Ovary (tissue), 3 donors: ENCODE results near the gene TXNDC17.
"Not testable (repeated sequence)": the region's sequence is repeated elsewhere in the genome, so short reads cannot be mapped to it uniquely, and the experiment has no call there.

Source experiments
- EP300 ChIP-seq: sonication (generic); formaldehyde crosslinking; IDR thresholded peaks from one replicate; pipeline ENCODE4 v1.6.1; 2017; ENCODE audit warnings: antibody characterized with exemption
- TF ChIP-seq, protein P1 (sequence below), 3 donors: fragments of 450-650 bp in 2 of 3; fragments of 200-600 bp in 1 of 3; IDR thresholded peaks; one replicate each; pipeline versions ENCODE4 v1.5.1 to v1.8.0; 2016 to 2022; ENCODE audit warnings: antibody characterized with exemption in 3 of 3, mild to moderate bottlenecking in 1 of 3
- donor health status: DM: no; HTN: no; CAD: no.

DNA sequence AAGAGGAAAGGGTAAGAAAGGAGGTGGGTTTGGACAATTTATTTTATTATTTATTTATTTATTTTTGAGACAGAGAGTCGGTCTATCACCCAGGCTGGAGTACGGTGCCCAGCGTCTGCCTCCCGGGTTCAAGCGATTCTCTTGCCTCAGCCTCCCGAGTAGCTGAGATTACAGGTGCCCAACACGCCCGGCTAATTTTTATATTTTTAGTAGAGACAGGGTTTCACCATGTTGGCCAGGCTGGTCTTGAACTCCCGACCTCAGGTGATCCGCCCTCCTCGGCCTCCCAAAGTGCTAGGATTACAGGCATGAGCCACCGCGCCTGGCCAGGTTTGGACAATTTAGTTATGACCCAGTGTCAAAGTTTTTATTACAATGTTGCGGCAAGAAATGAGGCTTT lies 22.3 kb downstream of the TXNDC17 start:
- TF ChIP-seq, protein P1, sequence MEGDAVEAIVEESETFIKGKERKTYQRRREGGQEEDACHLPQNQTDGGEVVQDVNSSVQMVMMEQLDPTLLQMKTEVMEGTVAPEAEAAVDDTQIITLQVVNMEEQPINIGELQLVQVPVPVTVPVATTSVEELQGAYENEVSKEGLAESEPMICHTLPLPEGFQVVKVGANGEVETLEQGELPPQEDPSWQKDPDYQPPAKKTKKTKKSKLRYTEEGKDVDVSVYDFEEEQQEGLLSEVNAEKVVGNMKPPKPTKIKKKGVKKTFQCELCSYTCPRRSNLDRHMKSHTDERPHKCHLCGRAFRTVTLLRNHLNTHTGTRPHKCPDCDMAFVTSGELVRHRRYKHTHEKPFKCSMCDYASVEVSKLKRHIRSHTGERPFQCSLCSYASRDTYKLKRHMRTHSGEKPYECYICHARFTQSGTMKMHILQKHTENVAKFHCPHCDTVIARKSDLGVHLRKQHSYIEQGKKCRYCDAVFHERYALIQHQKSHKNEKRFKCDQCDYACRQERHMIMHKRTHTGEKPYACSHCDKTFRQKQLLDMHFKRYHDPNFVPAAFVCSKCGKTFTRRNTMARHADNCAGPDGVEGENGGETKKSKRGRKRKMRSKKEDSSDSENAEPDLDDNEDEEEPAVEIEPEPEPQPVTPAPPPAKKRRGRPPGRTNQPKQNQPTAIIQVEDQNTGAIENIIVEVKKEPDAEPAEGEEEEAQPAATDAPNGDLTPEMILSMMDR (IDR thresholded peaks at IDR 0.05): not testable (repeated sequence)
- TF ChIP-seq EP300: not testable (repeated sequence)
